Trophoblast cell (in vitro differentiated cells and primary cell): ENCODE data around the gene GH1.

ENCODE experiments used
- DNase-seq, 2 donors: peaks; one replicate each; pipeline ENCODE4 v3.0.0-alpha.2; 2016
- H2AFZ ChIP-seq: 2 replicates; pipeline ENCODE4 v1.6.1; 2013; ENCODE audit warnings: low read length, moderate library complexity, mild to moderate bottlenecking; ENCODE audit not compliant: insufficient read depth, poor library complexity
- H2AK5ac ChIP-seq: 2 replicates; pipeline ENCODE4 v1.6.1; 2013; ENCODE audit warnings: mild to moderate bottlenecking, low read length
- H2BK120ac ChIP-seq: 2 replicates; pipeline ENCODE4 v1.6.1; 2013; ENCODE audit warnings: low read length, mild to moderate bottlenecking, moderate library complexity; ENCODE audit not compliant: insufficient read depth, poor library complexity
- H2BK12ac ChIP-seq: 2 replicates; pipeline ENCODE4 v1.6.1; 2013; ENCODE audit warnings: mild to moderate bottlenecking, low read length, moderate library complexity
- H2BK5ac ChIP-seq: 2 replicates; pipeline ENCODE4 v1.6.1; 2013; ENCODE audit warnings: low read length, low read depth, moderate library complexity, mild to moderate bottlenecking; ENCODE audit not compliant: poor library complexity
- H3K14ac ChIP-seq: 2 replicates; pipeline ENCODE4 v1.6.1; 2013; ENCODE audit warnings: mild to moderate bottlenecking, low read length
- H3K18ac ChIP-seq: 2 replicates; pipeline ENCODE4 v1.6.1; 2013; ENCODE audit warnings: mild to moderate bottlenecking, low read length
- H3K23ac ChIP-seq: 2 replicates; pipeline ENCODE4 v1.6.1; 2013; ENCODE audit warnings: low read length
- H3K27ac ChIP-seq: 2 replicates; pipeline ENCODE4 v1.5.1; 2013; ENCODE audit warnings: low read depth, mild to moderate bottlenecking, inconsistent platforms, low read length, moderate library complexity
- H3K27me3 ChIP-seq: 2 replicates; pipeline ENCODE4 v1.6.1; 2013; ENCODE audit warnings: inconsistent platforms, mild to moderate bottlenecking, low read length, moderate library complexity; ENCODE audit not compliant: insufficient read depth
- H3K36me3 ChIP-seq, 2 experiments: 1 replicate in 1 of 2; 2 replicates in 1 of 2; pipeline ENCODE4 v1.6.1; 2013; ENCODE audit warnings: low read length in 2 of 2, mild to moderate bottlenecking in 2 of 2, moderate library complexity in 1 of 2; ENCODE audit not compliant: insufficient read depth in 2 of 2, control insufficient read depth in 1 of 2
- H3K4ac ChIP-seq: 2 replicates; pipeline ENCODE4 v1.6.1; 2013; ENCODE audit warnings: low read depth, mild to moderate bottlenecking, low read length, moderate library complexity
- H3K4me1 ChIP-seq, 2 experiments: 1 replicate in 1 of 2; 2 replicates in 1 of 2; pipeline ENCODE4 v1.6.1; 2013; ENCODE audit warnings: low read length in 2 of 2, mild to moderate bottlenecking in 2 of 2, moderate library complexity in 1 of 2; ENCODE audit not compliant: insufficient read depth in 2 of 2, control insufficient read depth in 1 of 2
- H3K4me2 ChIP-seq: 2 replicates; pipeline ENCODE4 v1.6.1; 2013; ENCODE audit warnings: inconsistent platforms, mild to moderate bottlenecking, low read length, moderate library complexity
- H3K4me3 ChIP-seq: 2 replicates; pipeline ENCODE4 v1.5.1; 2013; ENCODE audit warnings: mild to moderate bottlenecking, low read depth, low read length, inconsistent platforms
- H3K79me1 ChIP-seq: one replicate; pipeline ENCODE4 v1.6.1; 2013; ENCODE audit warnings: low read length
- H3K79me2 ChIP-seq: 2 replicates; pipeline ENCODE4 v1.6.1; 2013; ENCODE audit warnings: low read length, mild to moderate bottlenecking; ENCODE audit not compliant: control insufficient read depth, insufficient read depth, poor library complexity
- H3K9ac ChIP-seq: 2 replicates; pipeline ENCODE4 v1.6.1; 2013; ENCODE audit warnings: mild to moderate bottlenecking, low read length
- H3K9me3 ChIP-seq: 2 replicates; pipeline ENCODE4 v1.6.1; 2013; ENCODE audit warnings: low read depth, mild to moderate bottlenecking, control low read depth, inconsistent platforms, low read length; ENCODE audit not compliant: insufficient read depth
- H4K12ac ChIP-seq: 2 replicates; pipeline ENCODE4 v1.6.1; 2013; ENCODE audit warnings: low read depth, mild to moderate bottlenecking, low read length, moderate library complexity
- H4K8ac ChIP-seq: 2 replicates; pipeline ENCODE4 v1.6.1; 2013; ENCODE audit warnings: low read depth, mild to moderate bottlenecking, low read length, moderate library complexity
- H4K91ac ChIP-seq: one replicate; pipeline ENCODE4 v1.6.1; 2013; ENCODE audit warnings: low read depth, mild to moderate bottlenecking, low read length, moderate library complexity
- WGBS: extraction: QIAGEN DNeasy Blood & Tissue Kit; methylation state at CpG from one replicate; pipeline ENCODE4 v1.1.7; 2013; ENCODE audit warnings: missing lambda C conversion rate; ENCODE audit not compliant: insufficient read length, insufficient coverage; ENCODE audit errors: extremely low coverage; 5-methylcytosine and 5-hydroxymethylcytosine counted together

Gene GH1

DNA sequence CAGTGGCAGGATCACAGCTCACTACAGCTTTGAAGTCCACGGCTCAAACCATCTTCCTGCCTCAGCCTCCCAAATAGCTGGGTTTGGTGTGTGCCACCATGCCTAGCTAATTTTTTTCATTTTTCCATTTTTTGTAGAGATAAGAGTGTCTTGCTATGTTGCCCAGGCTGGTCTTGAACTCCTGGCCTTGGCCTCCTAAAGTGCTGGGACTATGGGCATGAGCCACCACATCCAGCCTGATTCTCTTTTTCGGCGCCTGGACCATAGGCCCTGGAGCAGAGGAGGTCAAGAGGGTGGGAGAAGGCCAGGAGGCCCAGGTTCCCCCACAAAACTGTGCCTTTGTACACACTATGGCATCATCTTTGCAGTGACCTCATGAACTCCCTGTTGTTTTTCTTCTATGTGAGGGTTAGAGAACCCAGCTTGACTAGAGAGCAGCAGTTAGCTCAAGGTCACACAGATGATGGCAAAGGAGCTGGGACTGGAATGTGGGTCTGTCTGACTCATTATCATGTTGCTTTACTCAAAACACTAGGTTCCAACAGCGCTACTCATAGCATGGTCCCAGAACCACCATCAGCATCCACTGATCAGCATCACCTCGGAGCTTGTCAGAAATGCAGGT, 37.8 kb upstream of the GH1 start:
- H3K4me3 ChIP-seq = no peak overlapping the region
- H2BK5ac ChIP-seq = no peak overlapping the region
- H2BK12ac ChIP-seq = no peak overlapping the region
- no peak overlapping the region for H4K91ac ChIP-seq
- H2AK5ac ChIP-seq = no peak overlapping the region
- H3K36me3 ChIP-seq = no peaks in the 10 kb centered on the region
- no peaks in the 10 kb centered on the region for H3K79me1 ChIP-seq
- no peak overlapping the region for H3K14ac ChIP-seq
- H3K4ac ChIP-seq = no peak overlapping the region
- H3K4me1 ChIP-seq = no peaks in the 10 kb centered on the region
- no peaks in the 10 kb centered on the region for H3K79me2 ChIP-seq
- H3K9me3 ChIP-seq = peaks cover 4% of the 10 kb centered on the region
- no peak overlapping the region for H2BK120ac ChIP-seq
- no CpG with 5 or more reads among the region's 5 CpGs for WGBS
- no peak overlapping the region for H4K8ac ChIP-seq
- H3K27me3 ChIP-seq = no peaks in the 10 kb centered on the region
- no peak overlapping the region for H3K23ac ChIP-seq
- H3K4me2 ChIP-seq = no peak overlapping the region
- no peak overlapping the region for H3K9ac ChIP-seq
- no peak overlapping the region for H3K27ac ChIP-seq
- H3K18ac ChIP-seq = no peak overlapping the region
- H4K12ac ChIP-seq = no peak overlapping the region
- DNase-seq = peak in 1 of 2 donors; percentile 16
- no peak overlapping the region for H2AFZ ChIP-seq

DNA sequence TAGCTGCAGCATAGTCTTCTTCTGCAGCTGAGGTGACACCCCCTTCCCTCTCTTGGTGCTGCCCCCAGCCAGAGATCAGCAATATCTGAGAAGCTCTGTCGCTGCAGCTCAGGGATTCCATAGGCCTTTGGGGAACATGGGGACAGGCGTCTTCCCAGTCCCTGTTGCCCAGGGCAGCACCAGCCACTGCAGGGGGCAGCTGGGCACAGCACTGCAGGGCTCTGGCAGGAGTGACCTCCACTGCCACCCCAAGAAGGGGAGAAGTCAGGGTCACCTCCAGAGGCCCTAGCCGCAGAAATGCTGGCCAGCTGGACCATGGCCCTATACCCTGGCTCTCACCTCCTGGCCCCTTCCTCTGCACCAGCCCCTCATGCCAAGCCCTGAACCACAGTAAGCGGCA, 37.2 kb upstream of the GH1 start:
- Histone ChIP-seq H2BK5ac (no peak overlapping the region), H2BK12ac (no peak overlapping the region), H3K79me2 (no peaks in the 10 kb centered on the region), H4K12ac (no peak overlapping the region), H3K4ac (no peak overlapping the region), H3K14ac (no peak overlapping the region), H2AFZ (no peak overlapping the region), H3K9me3 (peaks cover 5% of the 10 kb centered on the region), H4K8ac (no peak overlapping the region), H2BK120ac (no peak overlapping the region), H3K4me3 (no peak overlapping the region), H4K91ac (no peak overlapping the region), H3K23ac (no peak overlapping the region), H3K79me1 (no peaks in the 10 kb centered on the region), H3K36me3 (no peaks in the 10 kb centered on the region), H3K27ac (no peak overlapping the region), H3K4me2 (no peak overlapping the region), H3K4me1 (no peaks in the 10 kb centered on the region), H3K18ac (no peak overlapping the region), H2AK5ac (no peak overlapping the region), H3K27me3 (no peaks in the 10 kb centered on the region), H3K9ac (no peak overlapping the region)
- no peak for DNase-seq
- no CpG with 5 or more reads among the region's 4 CpGs for WGBS

DNA sequence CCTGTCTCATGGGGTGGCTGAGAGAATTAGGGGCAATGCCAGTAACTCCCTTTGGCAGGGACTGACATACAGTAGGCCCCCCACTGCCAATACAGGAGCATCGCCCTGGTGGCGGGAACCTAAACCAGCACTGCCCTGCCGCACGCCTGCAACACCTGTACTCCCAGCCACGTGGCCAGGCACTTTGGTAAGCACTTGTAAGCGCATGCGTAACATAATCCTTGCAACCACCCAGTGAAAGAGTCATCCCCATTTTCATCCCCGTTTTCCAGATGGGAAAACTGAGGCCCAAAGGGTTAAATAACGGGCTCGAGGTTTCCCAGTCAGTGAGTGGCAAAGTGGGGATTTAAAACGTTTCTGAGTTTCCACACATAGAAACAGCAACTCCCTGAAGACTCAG, 36.6 kb upstream of the GH1 start:
- H2AFZ ChIP-seq = no peak overlapping the region
- H2BK120ac ChIP-seq = no peak overlapping the region
- H3K36me3 ChIP-seq = no peaks in the 10 kb centered on the region
- DNase-seq = no peak
- H3K14ac ChIP-seq = no peak overlapping the region
- no peak overlapping the region for H3K4me3 ChIP-seq
- no peak overlapping the region for H4K91ac ChIP-seq
- no peak overlapping the region for H3K18ac ChIP-seq
- H3K79me2 ChIP-seq = no peaks in the 10 kb centered on the region
- no peak overlapping the region for H2AK5ac ChIP-seq
- H3K23ac ChIP-seq = no peak overlapping the region
- no CpG with 5 or more reads among the region's 11 CpGs for WGBS
- H3K4me2 ChIP-seq = no peak overlapping the region
- H3K9ac ChIP-seq = no peak overlapping the region
- H4K12ac ChIP-seq = no peak overlapping the region
- H3K79me1 ChIP-seq = no peaks in the 10 kb centered on the region
- no peak overlapping the region for H2BK12ac ChIP-seq
- no peak overlapping the region for H3K27ac ChIP-seq
- no peaks in the 10 kb centered on the region for H3K27me3 ChIP-seq
- H2BK5ac ChIP-seq = no peak overlapping the region
- H3K9me3 ChIP-seq = peaks cover 4% of the 10 kb centered on the region
- no peak overlapping the region for H4K8ac ChIP-seq
- no peaks in the 10 kb centered on the region for H3K4me1 ChIP-seq
- no peak overlapping the region for H3K4ac ChIP-seq

DNA sequence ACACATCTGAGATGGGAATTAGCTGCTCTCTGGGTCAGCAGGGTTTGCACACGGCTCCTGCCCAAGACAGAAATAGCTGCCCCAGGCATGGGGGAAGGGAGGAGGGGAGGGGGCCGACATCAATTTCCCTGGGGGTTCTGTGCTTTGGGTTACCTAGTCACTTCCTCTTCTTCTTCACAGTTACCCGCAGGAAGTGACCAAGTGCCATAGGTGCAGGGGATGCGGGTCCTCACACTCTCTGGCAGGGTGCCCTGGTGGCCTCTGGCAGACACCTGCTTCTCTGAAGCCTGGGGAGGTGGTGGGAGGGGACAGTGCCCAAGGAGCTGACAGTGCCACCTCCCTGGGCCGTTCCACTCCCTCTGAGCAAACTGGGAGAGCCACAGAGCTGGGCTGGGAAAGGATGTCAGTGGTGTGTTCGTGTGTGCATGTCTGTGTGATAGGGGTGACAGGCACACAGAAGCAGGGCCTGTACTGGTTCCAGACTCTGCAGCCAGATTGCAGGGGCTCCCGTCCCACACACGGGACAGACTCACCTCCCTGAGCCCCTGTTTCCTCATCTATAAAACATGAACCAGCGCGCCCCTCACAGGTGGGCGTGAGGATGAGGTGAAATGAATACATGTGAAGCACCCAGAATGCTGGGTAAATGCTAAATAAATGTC, 35.9 kb upstream of the GH1 start:
- no peak overlapping the region for H3K27ac ChIP-seq
- H3K23ac ChIP-seq = no peak overlapping the region
- no peak overlapping the region for H4K12ac ChIP-seq
- H3K4me1 ChIP-seq = no peaks in the 10 kb centered on the region
- no CpG with 5 or more reads among the region's 11 CpGs for WGBS
- no peak overlapping the region for H3K4ac ChIP-seq
- H3K4me2 ChIP-seq = no peak overlapping the region
- H3K4me3 ChIP-seq = no peak overlapping the region
- H3K9ac ChIP-seq = no peak overlapping the region
- H3K36me3 ChIP-seq = no peaks in the 10 kb centered on the region
- no peaks in the 10 kb centered on the region for H3K79me2 ChIP-seq
- H2BK120ac ChIP-seq = no peak overlapping the region
- no peaks in the 10 kb centered on the region for H3K79me1 ChIP-seq
- H3K18ac ChIP-seq = no peak overlapping the region
- no peak overlapping the region for H2AFZ ChIP-seq
- no peak overlapping the region for H2AK5ac ChIP-seq
- DNase-seq = peak; percentile 23 to 42
- H3K14ac ChIP-seq = no peak overlapping the region
- H2BK5ac ChIP-seq = no peak overlapping the region
- H3K27me3 ChIP-seq = no peaks in the 10 kb centered on the region
- H3K9me3 ChIP-seq = peaks cover 4% of the 10 kb centered on the region
- H2BK12ac ChIP-seq = no peak overlapping the region
- no peak overlapping the region for H4K91ac ChIP-seq
- no peak overlapping the region for H4K8ac ChIP-seq
